Activated CD4-positive, alpha-beta T cell treated with anti-CD3 and anti-CD28 coated beads, Interleukin-2, amount 10 ng/mL, durations not matched to agents 7 days and 5 days (primary cell): ENCODE data around the gene PARD6G. TPM values are rescaled to one million over a fixed set of nuclear protein-coding genes. Genes with fewer than 3 reads are reported as not detected.
"Not testable (repeated sequence)": the region's sequence is repeated elsewhere in the genome, so short reads cannot be mapped to it uniquely, and the experiment has no call there.

ENCODE experiments used
- CTCF ChIA-PET: fragments of 350-600 bp; sonication (Branson Sonifier 250); formaldehyde crosslinking; loops from one replicate; lab custom pipeline; 2021; ENCODE audit warnings: antibody characterized with exemption; lab: Charles Lee
- POLR2A ChIA-PET: fragments of 350-600 bp; sonication (Branson Sonifier 250); formaldehyde crosslinking; loops from one replicate; lab custom pipeline; 2021; ENCODE audit warnings: antibody characterized with exemption; lab: Charles Lee
- DNase-seq: peaks from one replicate; pipeline ENCODE4 v3.0.0-alpha.2; 2020
- H3K27ac Mint-ChIP-seq: one replicate; pipeline ENCODE4 v1.8.0; 2021; ENCODE audit warnings: mild to moderate bottlenecking, moderate library complexity, mixed read lengths
- H3K27me3 Mint-ChIP-seq: one replicate; pipeline ENCODE4 v1.8.0; 2021; ENCODE audit warnings: mixed read lengths
- H3K36me3 Mint-ChIP-seq: one replicate; pipeline ENCODE4 v1.8.0; 2021; ENCODE audit warnings: low read depth, mixed read lengths
- H3K4me1 Mint-ChIP-seq: one replicate; pipeline ENCODE4 v1.8.0; 2021; ENCODE audit warnings: mixed read lengths
- H3K4me3 Mint-ChIP-seq: one replicate; pipeline ENCODE4 v1.8.0; 2021; ENCODE audit warnings: mild to moderate bottlenecking, moderate library complexity, mixed read lengths
- H3K9me3 Mint-ChIP-seq: one replicate; pipeline ENCODE4 v1.8.0; 2021; ENCODE audit warnings: mixed read lengths
- total RNA-seq, 2 experiments: library from RNA; stranded (reverse); gene quantifications; one replicate each; pipeline ENCODE4 v1.2.3, GENCODE V29; 2021

Gene PARD6G
- total RNA-seq, 2 experiments from 2014 or later: 0.15 to 0.22 TPM

GRCh38 chr18:80219488-80219887 lies 27.8 kb downstream of the PARD6G start:
- H3K36me3 Mint-ChIP-seq, DNase-seq, H3K27ac Mint-ChIP-seq, H3K4me1 Mint-ChIP-seq, H3K4me3 Mint-ChIP-seq, H3K9me3 Mint-ChIP-seq, CTCF ChIA-PET, POLR2A ChIA-PET: not testable (repeated sequence)
- H3K27me3 Mint-ChIP-seq: peaks cover 28% of the 10 kb centered on the region

GRCh38 chr18:80218341-80219227 lies 28.7 kb downstream of the PARD6G start:
- peaks cover 2% of the 10 kb centered on the region for H3K9me3 Mint-ChIP-seq
- DNase-seq: no peak
- no peak overlapping the region for H3K4me3 Mint-ChIP-seq
- no peaks in the 10 kb centered on the region for H3K36me3 Mint-ChIP-seq
- POLR2A ChIA-PET: no interaction called here
- CTCF ChIA-PET: no interaction called here
- H3K27ac Mint-ChIP-seq: no peak overlapping the region
- H3K27me3 Mint-ChIP-seq: peaks cover 32% of the 10 kb centered on the region
- no peaks in the 10 kb centered on the region for H3K4me1 Mint-ChIP-seq

GRCh38 chr18:80213182-80213581 lies 34.1 kb downstream of the PARD6G start:
- CTCF ChIA-PET: interaction anchor here (0.7 kb wide), 1 partner anchor 54 kb away, joined by 3 read pairs; no protein-coding TSS in a partner anchor
- H3K4me1 Mint-ChIP-seq: no peaks in the 10 kb centered on the region
- H3K27ac Mint-ChIP-seq: no peak overlapping the region
- no peaks in the 10 kb centered on the region for H3K36me3 Mint-ChIP-seq
- H3K4me3 Mint-ChIP-seq: no peak overlapping the region
- no peaks in the 10 kb centered on the region for H3K9me3 Mint-ChIP-seq
- POLR2A ChIA-PET: no interaction called here
- peaks cover 43% of the 10 kb centered on the region for H3K27me3 Mint-ChIP-seq
- DNase-seq: no peak

- CTCF ChIA-PET: interaction anchor here (0.6 to 1.3 kb wide), 2 partner anchors 16 kb away, joined by 3 read pairs; no protein-coding TSS in a partner anchor
- no peak overlapping the region for H3K27ac Mint-ChIP-seq
- POLR2A ChIA-PET: no interaction called here
- DNase-seq: no peak
- H3K36me3 Mint-ChIP-seq: no peaks in the 10 kb centered on the region
- H3K4me3 Mint-ChIP-seq: no peak overlapping the region
- H3K9me3 Mint-ChIP-seq: no peaks in the 10 kb centered on the region
- no peaks in the 10 kb centered on the region for H3K4me1 Mint-ChIP-seq
- H3K27me3 Mint-ChIP-seq: peaks cover 32% of the 10 kb centered on the region
These were observed 36.8 kb downstream of the PARD6G start for GRCh38 chr18:80210312-80211083.

- POLR2A ChIA-PET: no interaction called here
These were observed 38.7 kb downstream of the PARD6G start for GRCh38 chr18:80208620-80209019.

GRCh38 chr18:80205294-80205693 lies 42.0 kb downstream of the PARD6G start:
- Mint-ChIP-seq H3K36me3 (no peaks in the 10 kb centered on the region), H3K4me1 (peaks cover 3% of the 10 kb centered on the region), H3K9me3 (no peaks in the 10 kb centered on the region), H3K4me3 (no peak overlapping the region), H3K27me3 (peaks cover 31% of the 10 kb centered on the region), H3K27ac (no peak overlapping the region)
- ChIA-PET CTCF (interaction anchor here (1.2 kb wide), 1 partner anchor 16 kb away, joined by 3 read pairs; no protein-coding TSS in a partner anchor), POLR2A (no interaction called here)
- DNase-seq: no peak

More at GRCh38 chr18:80208620-80209019, 38.7 kb downstream of the PARD6G start:
- Mint-ChIP-seq H3K27ac (no peak overlapping the region), H3K9me3 (no peaks in the 10 kb centered on the region), H3K36me3 (no peaks in the 10 kb centered on the region), H3K4me3 (no peak overlapping the region), H3K4me1 (no peaks in the 10 kb centered on the region), H3K27me3 (peaks cover 31% of the 10 kb centered on the region)
- CTCF ChIA-PET: no interaction called here
- DNase-seq: no peak

GRCh38 chr18:80204142-80204541 lies 43.2 kb downstream of the PARD6G start:
- CTCF ChIA-PET: interaction anchor here (1.6 kb wide), 1 partner anchor 14 kb away, joined by 5 read pairs; no protein-coding TSS in a partner anchor
- Mint-ChIP-seq H3K27me3 (peaks cover 29% of the 10 kb centered on the region), H3K4me3 (no peak overlapping the region), H3K9me3 (no peaks in the 10 kb centered on the region), H3K27ac (no peak overlapping the region), H3K36me3 (no peaks in the 10 kb centered on the region), H3K4me1 (peaks cover 3% of the 10 kb centered on the region)
- POLR2A ChIA-PET: no interaction called here
- no peak for DNase-seq

- DNase-seq: no peak
- Mint-ChIP-seq H3K27me3 (peaks cover 24% of the 10 kb centered on the region), H3K36me3 (no peaks in the 10 kb centered on the region), H3K4me3 (no peak overlapping the region), H3K9me3 (no peaks in the 10 kb centered on the region), H3K27ac (no peak overlapping the region), H3K4me1 (peaks cover 3% of the 10 kb centered on the region)
- ChIA-PET CTCF (interaction anchor here (1.6 kb wide), 1 partner anchor 13 kb away, joined by 5 read pairs; no protein-coding TSS in a partner anchor), POLR2A (no interaction called here)
These were observed 44.1 kb downstream of the PARD6G start for GRCh38 chr18:80203249-80203648.

GRCh38 chr18:80202264-80202998 lies 44.9 kb downstream of the PARD6G start:
- H3K27ac Mint-ChIP-seq: no peak overlapping the region
- peaks cover 28% of the 10 kb centered on the region for H3K27me3 Mint-ChIP-seq

GRCh38 chr18:80201739-80202138 lies 45.6 kb downstream of the PARD6G start:
- POLR2A ChIA-PET: no interaction called here
- no peak overlapping the region for H3K4me3 Mint-ChIP-seq
- DNase-seq: no peak
- H3K9me3 Mint-ChIP-seq: no peaks in the 10 kb centered on the region
- peaks cover 35% of the 10 kb centered on the region for H3K27me3 Mint-ChIP-seq
- peaks cover 3% of the 10 kb centered on the region for H3K4me1 Mint-ChIP-seq
- no peak overlapping the region for H3K27ac Mint-ChIP-seq
- CTCF ChIA-PET: no interaction called here
- H3K36me3 Mint-ChIP-seq: no peaks in the 10 kb centered on the region

More at GRCh38 chr18:80202264-80202998, 44.9 kb downstream of the PARD6G start:
- ChIA-PET POLR2A (no interaction called here), CTCF (interaction anchor here (1.6 kb wide), 1 partner anchor 12 kb away, joined by 5 read pairs; no protein-coding TSS in a partner anchor)
- Mint-ChIP-seq H3K4me3 (no peak overlapping the region), H3K36me3 (no peaks in the 10 kb centered on the region), H3K4me1 (peaks cover 3% of the 10 kb centered on the region), H3K9me3 (no peaks in the 10 kb centered on the region)
- peak; percentile 20 for DNase-seq

GRCh38 chr18:80200932-80201672 lies 46.2 kb downstream of the PARD6G start:
- no peak for DNase-seq
- Mint-ChIP-seq H3K27ac (no peak overlapping the region), H3K4me1 (peaks cover 3% of the 10 kb centered on the region), H3K4me3 (no peak overlapping the region), H3K9me3 (no peaks in the 10 kb centered on the region), H3K36me3 (no peaks in the 10 kb centered on the region), H3K27me3 (peaks cover 36% of the 10 kb centered on the region)
- ChIA-PET CTCF (interaction anchor here (1.0 kb wide), 1 partner anchor 10 kb away, joined by 3 read pairs; no protein-coding TSS in a partner anchor), POLR2A (no interaction called here)
